HepG2 (cell line): Measurements from ENCODE around the gene CRYZL1. TPM values are rescaled to one million over a fixed set of nuclear protein-coding genes. Genes with fewer than 3 reads are reported as not detected.

Experiments
- GMEB1 ChIP-seq: sonication (generic); formaldehyde crosslinking; IDR thresholded peaks from 2 replicates; pipeline ENCODE4 v1.5.1; 2020; ENCODE audit warnings: missing genetic modification reagents, mild to moderate bottlenecking, borderline replicate concordance
- HNF1B ChIP-seq: sonication (generic); formaldehyde crosslinking; IDR thresholded peaks from 2 replicates; pipeline ENCODE4 v1.5.1; 2020; ENCODE audit warnings: mild to moderate bottlenecking, moderate library complexity, missing genetic modification reagents
- IKZF4 ChIP-seq: sonication (generic); formaldehyde crosslinking; IDR thresholded peaks from 2 replicates; pipeline ENCODE4 v1.5.1; 2020; ENCODE audit warnings: borderline replicate concordance, mild to moderate bottlenecking, low read depth, missing genetic modification reagents; ENCODE audit errors: not compliant biosample characterization
- NR2C2 ChIP-seq: sonication (generic); formaldehyde crosslinking; IDR thresholded peaks from 2 replicates; pipeline ENCODE4 v1.4.0; 2020; ENCODE audit warnings: missing genetic modification reagents, mild to moderate bottlenecking, moderate library complexity, borderline replicate concordance
- THAP7 ChIP-seq: sonication (generic); formaldehyde crosslinking; IDR thresholded peaks from 2 replicates; pipeline ENCODE4 v1.8.1; 2023; ENCODE audit warnings: mild to moderate bottlenecking, missing genetic modification reagents
- ZNF101 ChIP-seq: sonication (generic); formaldehyde crosslinking; IDR thresholded peaks from 2 replicates; pipeline ENCODE4 v1.4.0; 2020; ENCODE audit warnings: mild to moderate bottlenecking, low read depth, missing genetic modification reagents, borderline replicate concordance
- ZNF230 ChIP-seq: sonication (generic); formaldehyde crosslinking; IDR thresholded peaks from 2 replicates; pipeline ENCODE4 v1.4.0; 2020; ENCODE audit warnings: mild to moderate bottlenecking, missing genetic modification reagents
- ZNF362 ChIP-seq: sonication (generic); formaldehyde crosslinking; IDR thresholded peaks from 2 replicates; pipeline ENCODE4 v1.4.0; 2020; ENCODE audit warnings: missing genetic modification reagents, mild to moderate bottlenecking, borderline replicate concordance
- polyA plus RNA-seq, 8 experiments: library from polyadenylated mRNA; depleted of rRNA in 3 of 8; stranded (reverse) in 7 of 8; unstranded in 1 of 8; fragments of >200 nt; fragmentation: Illumina TruSeq in 4 of 8; extraction: Trizol in 4 of 8; gene quantifications; 2 replicates each; pipeline versions ENCODE4 v1.2.1 to v1.2.3, GENCODE V29; 2011 to 2016; ENCODE audit warnings: low read depth in 4 of 8, missing spikeins in 1 of 8, mixed read lengths in 1 of 8; ENCODE audit not compliant: insufficient read depth in 1 of 8
- total RNA-seq, 5 experiments: library from RNA; depleted of rRNA; stranded (reverse); fragments of >200 nt; fragmentation: Illumina TruSeq; extraction: Trizol; gene quantifications; 2 replicates each; pipeline ENCODE4 v1.2.3, GENCODE V29; 2016; ENCODE audit warnings: low read depth in 1 of 5

CRYZL1 gene
- total and polyA plus RNA-seq, 2 of the 13 experiments (the other 11 are each of a cell fraction or from before 2014, with no cell fraction given) = 20.3 to 27.7 TPM

GRCh38 chr21:33650929-33651509, 9.5 kb upstream of the CRYZL1 start (continued):
- no peak for TF ChIP-seq ZNF362 (CRISPR knock-in tag)
- TF ChIP-seq THAP7 (CRISPR knock-in tag) = no peak
- TF ChIP-seq ZNF101 = no peak
- no peak for TF ChIP-seq NR2C2 (CRISPR knock-in tag)
- no peak for TF ChIP-seq GMEB1 (CRISPR knock-in tag)
- no peak for TF ChIP-seq IKZF4
- TF ChIP-seq HNF1B = no peak
- no peak for TF ChIP-seq ZNF230 (CRISPR knock-in tag)
- TF ChIP-seq, all 625 proteins: peak for 0
